ENCODE measurements around the gene TAC3.
"Not testable (repeated sequence)": the region's sequence is repeated elsewhere in the genome, so short reads cannot be mapped to it uniquely, and the experiment has no call there.

The TAC3 gene

GRCh38 chr12:56988207-56988739 lies 28.1 kb downstream of the TAC3 start:
- no peak overlapping the region for H3K27ac ChIP-seq
- no peak for DNase-seq (ENCODE audit: low read depth, low spot score)

GRCh38 chr12:56987551-56988053 lies 28.7 kb downstream of the TAC3 start:
- no peak for DNase-seq (ENCODE audit: low read depth, low spot score)
- no peak overlapping the region for H3K27ac ChIP-seq

GRCh38 chr12:56987011-56987410 lies 29.3 kb downstream of the TAC3 start:
- peak overlapping the region; percentile 52 for H3K27ac ChIP-seq
- DNase-seq (ENCODE audit: low read depth, low spot score): no peak

- DNase-seq (ENCODE audit: low read depth, low spot score): peak; percentile 95
- peak overlapping the region; percentile 52 for H3K27ac ChIP-seq
Observed at GRCh38 chr12:56985714-56986113, 30.6 kb downstream of the TAC3 start.

GRCh38 chr12:56983386-56983785 lies 32.9 kb downstream of the TAC3 start:
- DNase-seq (ENCODE audit: low read depth, low spot score): no peak
- no peak overlapping the region for H3K27ac ChIP-seq

- H3K27ac ChIP-seq; DNase-seq (ENCODE audit: low read depth, low spot score): not testable (repeated sequence)
Observed at GRCh38 chr12:56982578-56983236, 33.6 kb downstream of the TAC3 start.

- no peak for DNase-seq (ENCODE audit: low read depth, low spot score)
Observed at GRCh38 chr12:56980941-56981530, 35.3 kb downstream of the TAC3 start.

GRCh38 chr12:56980268-56980667 lies 36.1 kb downstream of the TAC3 start:
- DNase-seq (ENCODE audit: low read depth, low spot score): no peak
- no peak overlapping the region for H3K27ac ChIP-seq

More at GRCh38 chr12:56980941-56981530, 35.3 kb downstream of the TAC3 start:
- H3K27ac ChIP-seq: no peak overlapping the region

GRCh38 chr12:56979628-56980027 lies 36.7 kb downstream of the TAC3 start:
- no peak overlapping the region for H3K27ac ChIP-seq
- no peak for DNase-seq (ENCODE audit: low read depth, low spot score)

GRCh38 chr12:56978397-56979138 lies 37.8 kb downstream of the TAC3 start:
- no peak overlapping the region for H3K27ac ChIP-seq
- no peak for DNase-seq (ENCODE audit: low read depth, low spot score)

GRCh38 chr12:56977361-56977760 lies 39.0 kb downstream of the TAC3 start:
- H3K27ac ChIP-seq; DNase-seq (ENCODE audit: low read depth, low spot score): not testable (repeated sequence)

GRCh38 chr12:56974224-56974623 lies 42.1 kb downstream of the TAC3 start:
- not testable (repeated sequence) for DNase-seq (ENCODE audit: low read depth, low spot score); H3K27ac ChIP-seq

- not testable (repeated sequence) for H3K27ac ChIP-seq; DNase-seq (ENCODE audit: low read depth, low spot score)
Observed at GRCh38 chr12:56968910-56969309, 47.4 kb downstream of the TAC3 start.

GRCh38 chr12:56965997-56966642 lies 50.2 kb downstream of the TAC3 start:
- H3K27ac ChIP-seq; DNase-seq (ENCODE audit: low read depth, low spot score): not testable (repeated sequence)

GRCh38 chr12:56965124-56965523 lies 51.2 kb downstream of the TAC3 start:
- DNase-seq (ENCODE audit: low read depth, low spot score); H3K27ac ChIP-seq: not testable (repeated sequence)

- not testable (repeated sequence) for H3K27ac ChIP-seq; DNase-seq (ENCODE audit: low read depth, low spot score)
Observed at GRCh38 chr12:56963557-56963956, 52.8 kb downstream of the TAC3 start.

- H3K27ac ChIP-seq; DNase-seq (ENCODE audit: low read depth, low spot score): not testable (repeated sequence)
Observed at GRCh38 chr12:56962247-56962646, 54.1 kb downstream of the TAC3 start.
